Stimulated activated CD8-positive, alpha-beta memory T cell treated with anti-CD3 and anti-CD28 coated beads, Interleukin-15, amount 100 ng/mL, for 24 hours (primary cell): ENCODE results near the gene AHI1.
"Not testable (repeated sequence)": the region's sequence is repeated elsewhere in the genome, so short reads cannot be mapped to it uniquely, and the experiment has no call there.

Experiments
- DNase-seq: peaks from one replicate; pipeline ENCODE4 v3.0.0-alpha.2; 2020; ENCODE audit warnings: low read depth

Gene AHI1

GRCh38 chr6:135390458-135390857, 107.1 kb downstream of the AHI1 start:
- no peak for DNase-seq

- DNase-seq: no peak
Observed at GRCh38 chr6:135385299-135385698, 112.2 kb downstream of the AHI1 start.

- no peak for DNase-seq
Observed at GRCh38 chr6:135383766-135384165, 113.8 kb downstream of the AHI1 start.

- no peak for DNase-seq
Observed at GRCh38 chr6:135383301-135383700, 114.2 kb downstream of the AHI1 start.

GRCh38 chr6:135382182-135382628, 115.3 kb downstream of the AHI1 start:
- no peak for DNase-seq

- DNase-seq: no peak
Observed at GRCh38 chr6:135380793-135381192, 116.7 kb downstream of the AHI1 start.

GRCh38 chr6:135379647-135380046, 117.9 kb downstream of the AHI1 start:
- DNase-seq: no peak

- no peak for DNase-seq
Observed at GRCh38 chr6:135372758-135373157, 124.8 kb downstream of the AHI1 start.

GRCh38 chr6:135363622-135364021, 133.9 kb downstream of the AHI1 start:
- not testable (repeated sequence) for DNase-seq

GRCh38 chr6:135362124-135362523, 135.4 kb downstream of the AHI1 start:
- DNase-seq: no peak

GRCh38 chr6:135360222-135360621, 137.3 kb downstream of the AHI1 start:
- DNase-seq: no peak

GRCh38 chr6:135358985-135359384, 138.6 kb downstream of the AHI1 start:
- no peak for DNase-seq

- DNase-seq: no peak
Observed at GRCh38 chr6:135358251-135358821, 139.2 kb downstream of the AHI1 start.

- no peak for DNase-seq
Observed at GRCh38 chr6:135354407-135354806, 143.1 kb downstream of the AHI1 start.

- no peak for DNase-seq
Observed at GRCh38 chr6:135353113-135353512, 144.4 kb downstream of the AHI1 start.

- no peak for DNase-seq
Observed at GRCh38 chr6:135351635-135352034, 145.9 kb downstream of the AHI1 start.

GRCh38 chr6:135347887-135348286, 149.7 kb downstream of the AHI1 start:
- no peak for DNase-seq

- DNase-seq: no peak
Observed at GRCh38 chr6:135346747-135347146, 150.8 kb downstream of the AHI1 start.

- no peak for DNase-seq
Observed at GRCh38 chr6:135344526-135344925, 153.0 kb downstream of the AHI1 start.

GRCh38 chr6:135339920-135340319, 157.6 kb downstream of the AHI1 start:
- not testable (repeated sequence) for DNase-seq

GRCh38 chr6:135334169-135334568, 163.4 kb downstream of the AHI1 start:
- no peak for DNase-seq

GRCh38 chr6:135331002-135331401, 166.5 kb downstream of the AHI1 start:
- no peak for DNase-seq

- DNase-seq: no peak
Observed at GRCh38 chr6:135329851-135330803, 167.4 kb downstream of the AHI1 start.
